ENCODE data around the gene PDGFC. TPM values are rescaled to one million over a fixed set of nuclear protein-coding genes. Genes with fewer than 3 reads are reported as not detected.
"Not testable (repeated sequence)": the region's sequence is repeated elsewhere in the genome, so short reads cannot be mapped to it uniquely, and the experiment has no call there.

PDGFC gene
- total RNA-seq, 1 donor from 2014 or later, result 47.3 TPM

DNA sequence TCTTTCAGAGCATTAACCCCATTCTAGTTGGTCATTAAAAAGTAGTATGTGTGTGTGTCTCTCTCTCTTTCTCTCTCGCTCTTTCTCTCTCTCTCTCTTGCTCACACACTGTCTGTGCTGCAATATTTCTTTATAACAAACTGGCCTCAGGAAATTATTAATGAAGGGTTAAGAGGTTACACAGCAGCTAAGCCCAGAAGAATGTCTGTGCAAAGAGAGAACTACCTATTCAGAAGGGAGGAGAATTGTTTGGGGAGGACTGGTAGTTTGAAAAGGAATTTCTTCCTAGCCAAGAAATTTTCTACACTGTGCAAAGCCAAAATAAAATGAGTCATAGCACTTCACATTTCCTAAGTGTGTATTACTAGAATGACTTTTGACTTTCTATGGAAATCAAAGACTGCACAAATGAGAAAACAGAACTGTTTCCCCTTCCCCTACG, 22.2 kb downstream of the PDGFC start:
- DNase-seq, result peak; percentile 88

DNA sequence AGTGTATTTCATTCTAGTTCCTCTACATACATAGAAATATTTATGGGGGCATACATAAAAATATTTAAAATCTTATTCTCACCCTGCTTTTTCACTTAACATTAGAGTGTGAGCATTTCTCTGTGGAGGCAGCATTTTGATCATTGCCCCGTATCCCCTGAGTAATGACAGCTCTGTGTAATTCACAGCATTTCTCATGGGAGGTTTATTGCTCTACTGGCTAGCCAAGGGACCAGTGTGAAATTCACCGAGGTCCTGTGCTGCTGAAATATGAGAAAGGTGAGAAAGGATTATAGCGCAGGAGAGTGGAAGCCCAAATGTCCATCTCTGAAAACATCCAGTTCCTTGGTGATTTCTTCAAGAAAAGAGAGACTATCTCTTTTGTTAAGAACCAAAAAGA, 22.9 kb downstream of the PDGFC start:
- no peak for DNase-seq

DNA sequence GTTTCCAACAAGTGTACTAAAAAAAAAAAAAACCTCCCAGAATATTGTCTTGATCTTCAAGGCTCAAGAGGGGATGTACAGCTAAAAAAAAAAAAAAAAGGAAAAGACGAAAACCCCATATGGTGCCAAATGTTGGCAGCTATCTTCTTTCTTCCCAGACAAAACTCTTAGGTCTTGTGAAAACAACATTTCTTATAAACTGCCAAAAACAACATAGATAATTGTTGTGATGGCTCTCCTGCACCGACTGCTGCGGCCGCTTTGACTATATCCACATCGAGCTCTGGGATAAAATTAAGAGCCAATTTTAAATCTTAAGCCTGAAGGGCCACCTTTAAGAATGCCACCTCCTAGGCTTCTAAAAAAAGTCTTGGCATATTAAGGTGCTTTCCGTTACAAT, 23.5 kb downstream of the PDGFC start:
- DNase-seq, result no peak

DNA sequence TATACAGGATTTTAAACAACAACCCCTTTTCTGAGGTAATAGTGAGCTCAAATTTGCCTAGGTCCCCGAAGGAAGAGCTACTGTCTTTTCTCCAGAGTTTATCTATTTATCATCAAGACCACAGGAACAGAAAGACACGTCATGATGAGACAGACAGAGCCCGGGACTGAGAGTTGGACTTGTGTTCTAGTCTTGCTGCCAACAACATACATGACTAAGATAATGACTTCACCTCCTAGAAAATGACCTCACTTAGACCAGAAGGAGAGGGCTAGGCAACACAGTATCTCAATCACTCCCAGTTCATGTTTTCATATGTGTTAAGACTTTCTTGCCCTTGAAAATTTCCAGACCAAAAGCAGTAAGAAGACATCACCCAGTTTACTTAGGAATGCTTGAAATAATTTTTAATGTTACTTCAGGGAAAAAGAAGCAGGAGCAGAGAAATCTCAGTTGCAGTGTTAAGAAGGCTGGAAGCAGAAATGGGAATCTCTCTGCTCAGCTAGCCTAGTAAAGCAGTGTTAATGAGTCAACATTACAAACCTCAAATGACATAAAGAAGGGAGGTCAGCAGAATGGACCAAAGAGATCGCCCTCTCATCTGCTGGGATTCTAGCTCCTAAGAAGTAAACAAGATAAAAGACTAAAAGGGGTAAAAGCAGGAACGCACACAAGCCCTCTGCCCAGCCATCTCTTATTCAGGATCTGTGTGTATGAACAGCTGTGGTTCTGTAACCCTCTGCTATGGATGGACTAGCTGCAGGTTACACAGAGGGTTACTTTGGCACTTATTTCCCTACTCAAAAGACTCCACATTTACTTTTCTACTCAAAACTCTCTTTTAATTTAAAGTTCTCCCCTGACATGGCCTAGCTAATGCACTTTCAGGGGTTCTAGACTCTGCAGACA, 24.8 kb downstream of the PDGFC start:
- peak; percentile 81 for DNase-seq

DNA sequence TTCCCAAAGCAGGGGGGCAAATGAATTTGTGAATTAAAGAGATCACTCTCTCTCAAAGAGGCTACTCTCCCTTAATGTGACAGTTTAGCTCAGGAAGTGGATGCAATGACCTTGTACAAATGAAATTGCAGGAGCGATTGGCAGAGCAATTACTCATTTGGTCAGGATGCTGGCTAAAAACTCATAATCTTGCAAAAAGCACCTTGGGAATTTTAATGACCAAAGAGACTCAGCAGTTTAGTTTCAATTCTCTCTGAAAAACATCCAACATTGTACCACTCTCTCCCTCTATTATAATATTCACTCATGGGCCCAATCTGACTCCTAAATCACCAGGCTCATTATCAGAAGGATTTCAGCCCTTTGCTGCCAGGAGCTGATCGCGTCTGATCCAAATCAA, 26.1 kb downstream of the PDGFC start:
- DNase-seq, result peak; percentile 18

DNA sequence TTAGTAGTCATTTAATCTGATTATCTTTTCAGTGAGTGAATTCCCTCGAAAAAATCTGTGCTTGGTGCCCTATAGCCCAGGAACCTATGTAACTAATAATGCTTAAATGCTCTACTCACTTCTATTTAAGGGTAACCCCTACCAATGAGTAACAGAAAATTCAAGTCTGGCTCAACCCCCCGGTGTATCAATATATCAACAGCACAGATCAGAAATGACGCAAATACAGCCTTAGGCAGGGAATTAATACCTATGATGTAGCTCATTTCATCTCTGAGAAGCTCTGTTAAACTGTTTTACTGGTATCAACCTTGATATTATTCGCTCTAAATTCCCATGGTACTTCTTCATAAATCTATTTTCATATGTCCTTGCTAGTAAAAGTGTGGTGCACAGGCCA, 28.6 kb downstream of the PDGFC start:
- no peak for DNase-seq

DNA sequence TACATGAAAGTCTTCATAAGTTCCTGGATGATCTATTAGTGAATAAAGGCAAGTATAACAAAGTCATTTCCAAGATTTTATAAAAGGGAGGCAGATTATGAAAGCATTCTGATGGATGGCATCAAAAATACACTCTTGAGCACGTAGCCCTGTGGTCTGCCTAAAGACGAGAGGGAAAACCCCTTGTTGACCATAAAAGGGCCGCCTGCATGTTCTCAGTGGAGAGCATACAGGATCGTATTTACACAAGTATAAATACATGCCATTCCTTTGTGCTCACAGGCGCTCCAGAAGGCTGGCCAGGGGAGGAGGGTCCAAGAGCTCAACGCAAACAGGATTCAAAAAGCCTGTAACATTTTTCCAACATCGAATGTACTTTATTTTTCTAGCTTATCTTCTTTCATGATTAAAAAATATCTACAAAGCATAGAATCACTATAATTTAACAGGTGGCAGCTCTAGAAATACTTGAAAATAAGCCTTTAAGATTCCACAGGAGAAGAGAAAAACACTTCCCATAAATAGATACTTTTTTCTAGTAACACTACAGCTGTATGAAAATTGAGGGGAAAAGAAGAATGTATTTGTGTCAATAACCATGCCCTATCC, 29.6 kb downstream of the PDGFC start:
- DNase-seq, result peak; percentile 28

DNA sequence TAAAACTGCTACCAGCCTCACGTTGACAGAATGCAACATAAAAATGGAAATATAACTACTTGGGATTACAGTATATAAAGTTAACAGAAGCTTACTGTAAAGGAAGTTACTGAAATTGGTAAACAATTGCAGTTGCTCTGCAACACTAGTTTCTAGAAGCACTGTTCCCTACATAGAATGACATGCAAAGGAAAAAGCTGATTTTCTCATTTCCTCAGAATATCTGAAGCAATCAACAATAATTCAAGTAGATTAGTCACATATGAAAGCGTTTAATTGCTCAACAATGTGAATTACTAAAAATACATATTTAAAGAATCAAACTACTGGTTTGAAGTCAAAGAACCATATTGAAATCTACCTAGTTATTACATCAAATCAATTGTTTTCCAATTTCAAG, 31.8 kb downstream of the PDGFC start:
- DNase-seq, result no peak

DNA sequence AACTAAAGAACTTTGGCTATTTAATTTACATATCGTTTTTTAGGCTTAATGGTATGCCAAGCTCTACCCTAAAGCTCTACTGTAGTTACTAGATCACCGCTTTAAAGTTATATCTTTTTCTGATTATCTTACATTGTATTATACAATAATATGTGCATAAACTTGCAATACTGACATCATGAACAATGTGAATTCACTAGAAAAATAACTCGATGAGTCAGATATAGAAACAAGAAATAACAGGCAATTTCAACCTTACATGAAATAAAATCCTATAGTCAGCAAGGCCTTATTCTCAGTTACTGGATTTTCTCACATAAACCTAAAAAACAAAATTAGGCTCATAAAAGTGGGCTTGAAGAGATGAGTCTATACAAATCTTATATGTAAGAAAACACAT, 32.5 kb downstream of the PDGFC start:
- DNase-seq, result no peak

DNA sequence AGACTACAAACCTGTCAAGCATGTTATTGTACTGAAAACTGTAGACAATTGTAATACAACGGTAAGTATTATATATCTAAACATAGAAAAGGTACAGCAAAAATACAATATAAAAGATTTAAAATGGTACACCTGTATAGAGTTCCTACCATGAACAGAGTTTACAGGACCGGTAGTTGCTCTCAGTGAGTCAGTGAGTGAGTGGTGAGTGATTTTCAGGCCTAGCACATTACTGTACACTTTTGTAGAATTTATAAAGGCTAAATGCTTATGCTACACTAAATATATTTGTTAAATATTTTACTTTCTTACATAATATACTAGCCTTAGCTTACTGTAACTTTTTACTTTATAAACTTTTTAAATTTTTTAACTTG, 37.4 kb downstream of the PDGFC start:
- DNase-seq, result no peak

DNA sequence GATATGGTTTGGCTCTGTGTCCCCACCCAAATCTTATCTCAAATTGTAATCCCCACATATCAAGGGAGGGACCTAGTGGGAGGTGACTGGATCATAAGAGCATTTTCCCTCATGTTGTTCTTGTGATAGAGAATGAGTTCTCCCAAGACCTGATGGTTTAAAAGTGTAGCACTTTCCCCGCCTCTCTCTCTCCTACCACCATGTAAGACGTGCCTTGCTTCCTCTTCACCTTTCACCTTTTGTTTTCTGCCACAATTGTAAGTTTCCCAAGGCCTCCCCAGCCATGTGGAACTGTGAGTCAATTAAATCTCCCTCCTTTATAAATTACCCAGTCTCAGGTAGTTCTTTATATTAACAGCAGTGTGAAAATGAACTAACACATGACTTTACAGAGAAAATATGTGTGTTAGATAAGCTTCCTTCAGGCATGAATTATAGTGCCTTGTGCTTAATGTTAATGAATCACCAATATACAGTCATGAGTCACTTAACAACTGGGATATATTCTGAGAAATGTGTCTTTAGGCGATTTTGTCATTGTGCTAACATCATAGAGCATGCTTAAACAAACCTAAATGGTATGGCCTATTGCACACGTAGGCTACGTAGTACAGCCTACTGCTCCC, 37.9 kb downstream of the PDGFC start:
- DNase-seq, result peak; percentile 3

DNA sequence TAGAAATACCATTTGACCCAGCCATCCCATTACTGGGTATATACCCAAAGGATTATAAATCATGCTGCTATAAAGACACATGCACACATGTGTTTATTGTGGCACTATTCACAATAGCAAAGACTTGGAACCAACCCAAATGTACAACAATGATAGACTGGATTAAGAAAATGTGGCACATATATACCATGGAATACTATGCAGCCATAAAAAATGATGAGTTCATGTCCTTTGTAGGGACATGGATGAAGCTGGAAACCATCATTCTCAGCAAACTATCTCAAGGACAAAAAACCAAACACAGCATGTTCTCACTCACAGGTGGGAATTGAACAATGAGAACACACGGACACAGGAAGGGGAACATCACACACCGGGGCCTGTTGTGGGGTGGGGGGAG, 39.2 kb downstream of the PDGFC start:
- not testable (repeated sequence) for DNase-seq

DNA sequence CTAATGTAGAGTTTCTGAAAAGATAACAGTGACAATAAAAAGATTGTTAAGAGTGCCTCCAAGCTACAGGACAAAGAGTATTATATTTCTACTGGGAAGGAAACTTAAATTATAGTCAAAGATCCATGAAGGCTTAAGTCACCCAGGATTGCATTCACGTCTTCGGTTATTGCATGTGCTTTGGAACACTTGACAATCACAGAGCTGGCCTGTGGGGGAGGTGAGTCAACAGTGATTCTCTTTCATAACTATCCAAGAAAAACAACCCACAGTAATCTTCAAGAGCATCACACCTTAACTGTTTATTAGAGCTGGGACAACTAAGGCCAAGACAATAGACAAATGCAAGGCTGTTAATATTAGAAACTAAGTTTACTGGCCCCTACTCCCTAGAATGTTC, 40.3 kb downstream of the PDGFC start:
- DNase-seq, result peak; percentile 53

DNA sequence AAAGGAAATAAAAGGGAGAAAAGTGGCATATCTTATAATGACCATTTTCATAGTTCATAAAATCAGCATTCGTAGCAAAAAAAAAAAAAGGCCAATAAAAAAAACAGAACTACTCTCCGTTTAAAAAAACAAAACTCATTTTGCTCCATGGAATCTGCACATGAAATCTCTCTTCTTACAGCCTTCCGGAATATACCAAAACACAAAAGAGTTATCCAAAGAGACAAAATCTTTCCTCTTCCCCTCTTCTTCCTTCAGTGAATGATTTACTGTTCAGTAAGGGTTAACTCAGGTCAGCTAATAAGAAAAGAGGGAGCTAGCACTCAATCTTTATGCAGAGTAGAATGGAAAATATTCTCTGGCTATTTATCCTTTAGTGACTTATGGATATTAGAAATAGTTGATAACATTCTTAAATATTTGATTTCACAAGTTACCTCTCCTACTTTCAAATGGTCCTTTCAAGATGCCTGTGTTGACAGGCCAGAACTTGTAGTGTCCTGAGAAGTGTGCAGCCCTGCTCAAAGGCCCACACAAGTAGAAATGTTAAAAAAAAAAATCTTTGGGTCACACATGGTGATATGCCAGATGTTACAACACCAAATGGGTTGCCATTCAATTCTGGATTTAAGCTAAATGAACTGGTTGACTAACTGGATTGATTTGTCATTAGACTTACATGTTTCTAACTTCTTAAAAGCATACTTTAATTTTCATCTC, 42.1 kb downstream of the PDGFC start:
- DNase-seq, result no peak

DNA sequence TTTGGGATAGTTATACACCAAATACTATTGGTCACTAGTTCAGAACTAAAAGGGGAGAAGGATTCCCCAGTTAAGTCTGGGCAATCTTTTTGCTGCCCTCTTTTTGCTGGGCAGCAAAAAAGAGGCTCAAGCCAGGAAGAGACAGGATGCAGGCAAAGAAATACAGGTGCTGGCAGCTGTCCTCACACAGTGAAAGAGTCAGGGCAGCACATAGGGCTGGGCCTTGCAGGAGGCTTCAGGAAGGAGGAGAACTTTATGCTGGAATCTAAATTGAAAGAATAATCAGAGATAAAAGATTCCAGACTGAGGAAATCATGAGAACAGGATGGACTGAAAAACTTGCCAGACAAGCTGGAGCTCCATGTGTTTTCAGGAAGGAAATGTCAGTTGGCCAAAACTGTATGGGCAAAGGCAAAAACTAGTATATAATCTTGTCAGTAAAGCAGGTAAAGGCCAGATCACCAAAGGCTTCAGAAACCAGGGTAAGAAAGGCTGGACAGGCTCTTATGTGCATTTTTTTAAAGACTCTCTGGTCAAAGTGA, 46.8 kb downstream of the PDGFC start:
- DNase-seq, result no peak

DNA sequence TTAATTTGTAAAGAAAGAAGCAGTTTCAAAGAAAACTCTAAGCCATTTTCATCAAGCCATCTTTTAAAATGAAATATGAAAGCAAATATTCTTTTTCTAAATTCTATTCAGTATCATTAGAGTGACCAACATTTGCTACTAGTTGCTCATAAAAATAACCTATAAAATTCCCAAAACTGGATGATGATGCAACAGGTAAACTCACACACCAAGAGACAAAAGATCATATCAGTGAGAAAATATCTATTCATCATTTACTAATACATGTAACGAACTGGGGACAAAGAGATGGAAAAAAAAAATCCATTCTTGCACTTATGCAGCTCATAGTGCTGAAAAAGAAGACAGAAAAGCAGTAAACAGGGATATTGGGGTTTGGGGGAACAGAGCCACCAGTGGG, 48.1 kb downstream of the PDGFC start:
- DNase-seq, result no peak

DNA sequence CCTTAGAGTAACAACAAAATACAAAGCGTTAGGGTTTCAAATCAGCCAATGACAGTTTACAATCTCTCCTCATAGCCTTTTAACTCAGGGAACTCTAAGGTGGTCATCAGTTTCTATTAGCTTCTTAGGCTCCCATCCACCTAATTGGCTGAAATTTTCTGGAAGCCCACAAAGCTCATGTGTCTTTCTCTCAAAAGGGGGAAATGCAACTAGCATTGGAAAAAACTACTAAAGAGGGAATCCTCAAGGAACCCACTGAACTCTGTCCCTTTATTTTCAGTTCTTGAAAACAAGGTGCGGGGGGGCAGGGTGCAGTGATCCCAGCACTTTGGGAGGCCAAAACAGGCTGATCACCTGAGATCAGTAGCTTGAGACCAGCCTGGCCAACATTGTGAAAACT, 56.4 kb downstream of the PDGFC start:
- DNase-seq, result no peak

DNA sequence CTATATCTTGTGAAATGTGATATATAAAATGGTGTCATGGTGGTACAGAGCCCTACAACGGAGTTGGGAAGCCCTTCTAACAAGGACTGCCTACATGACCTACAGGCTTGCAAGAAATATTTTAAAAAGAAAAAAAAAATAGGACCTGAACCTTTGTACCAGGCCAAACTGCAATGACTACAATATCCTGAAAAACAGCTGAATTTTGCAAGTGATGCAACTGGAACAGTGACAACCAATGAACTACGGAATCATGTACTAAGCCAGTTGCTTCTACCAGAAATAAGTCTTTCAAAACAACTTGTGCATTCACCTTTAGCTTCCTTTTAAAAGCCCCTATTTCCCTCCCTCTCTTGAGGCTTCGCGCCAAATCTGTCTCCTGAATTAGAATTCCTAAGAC, 58.4 kb downstream of the PDGFC start:
- DNase-seq, result no peak

DNA sequence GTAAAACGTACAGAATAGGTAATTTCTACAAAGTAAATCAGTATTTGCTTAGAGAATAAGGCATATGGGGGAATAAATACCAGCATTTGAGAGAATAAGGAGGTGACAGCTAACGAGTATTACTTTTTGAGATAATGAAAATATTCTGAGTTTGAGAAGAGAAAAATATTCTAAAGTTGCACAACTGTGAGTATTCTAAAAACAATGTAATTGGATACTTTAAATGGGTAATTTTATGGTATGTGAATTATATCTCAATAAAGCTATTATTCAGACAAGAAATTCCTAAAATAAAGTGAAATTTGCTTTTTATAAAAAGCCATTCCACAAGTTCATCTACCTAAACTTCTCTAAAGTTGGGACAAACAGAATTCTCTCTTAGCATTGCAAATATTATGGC, 62.6 kb downstream of the PDGFC start:
- DNase-seq, result no peak

DNA sequence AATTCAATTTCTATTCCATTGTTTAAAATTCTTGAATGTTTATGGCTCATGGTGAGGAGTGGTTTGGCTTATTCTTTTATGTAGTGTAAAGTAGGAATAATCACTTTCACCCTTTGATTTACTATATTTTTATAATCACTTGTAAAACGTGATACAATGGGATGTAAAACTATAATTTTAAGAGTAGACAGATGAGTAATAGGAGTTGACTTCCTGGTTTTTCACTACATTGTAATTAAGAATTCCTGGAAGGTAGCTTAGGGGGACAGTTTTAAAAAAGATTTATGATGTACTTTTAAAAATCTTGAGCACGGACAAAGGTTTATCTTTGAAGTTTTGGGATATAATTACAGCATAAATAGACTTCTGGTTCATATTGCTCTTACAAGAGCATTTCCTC, 65.3 kb downstream of the PDGFC start:
- no peak for DNase-seq

DNA sequence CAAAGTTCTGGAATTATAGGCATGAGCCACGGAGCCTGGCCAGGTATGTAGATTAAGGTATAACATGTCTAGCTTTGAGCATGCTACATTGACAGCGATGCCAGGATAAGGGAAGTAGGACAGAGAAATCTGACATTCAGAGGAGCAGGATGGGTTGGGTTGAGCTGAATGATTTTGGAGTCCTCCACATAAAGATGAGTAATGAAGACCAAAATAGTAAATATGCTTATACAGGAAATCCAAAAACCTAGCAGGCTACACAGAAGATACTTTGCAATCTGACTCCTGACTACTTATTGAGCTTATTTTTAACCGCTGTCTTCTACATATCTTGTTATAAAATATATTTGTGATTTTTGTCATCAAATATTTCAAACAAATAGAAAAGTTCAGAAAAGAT, 69.7 kb downstream of the PDGFC start:
- DNase-seq, result no peak

DNA sequence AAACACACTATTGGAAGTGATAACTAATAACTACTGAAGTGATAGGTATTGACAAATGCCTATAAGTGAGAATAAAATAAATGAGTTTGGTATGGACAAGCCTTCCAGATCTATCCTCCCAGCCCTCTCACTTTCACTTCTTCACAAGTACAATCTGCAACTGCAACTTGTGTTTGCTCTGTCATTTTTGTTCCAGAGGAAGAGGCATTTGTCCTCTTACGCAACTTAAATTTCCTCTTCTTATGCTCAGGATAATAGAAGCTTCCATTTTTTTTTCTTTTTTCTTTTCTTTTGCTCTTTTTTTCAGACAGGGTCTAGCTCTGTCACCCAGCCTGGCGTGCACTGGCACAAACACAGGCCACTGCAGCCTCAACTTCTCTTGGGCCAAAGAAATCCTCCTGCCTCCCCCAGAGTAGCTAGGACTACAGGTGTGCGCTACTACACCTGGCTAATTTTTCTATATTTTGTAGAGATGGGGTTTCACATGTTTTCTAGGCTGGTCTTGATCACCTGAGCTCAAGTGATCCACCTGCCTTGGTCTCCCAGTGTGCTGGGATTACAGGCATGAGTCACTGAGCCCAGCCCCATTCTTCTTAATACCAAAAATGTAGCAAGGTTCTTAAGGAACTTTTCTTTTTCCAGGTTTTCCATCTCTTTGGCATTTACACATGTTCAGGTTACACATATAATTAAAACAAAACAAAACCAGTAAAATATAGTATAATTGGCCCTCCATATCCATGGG, 73.1 kb downstream of the PDGFC start:
- DNase-seq, result no peak
